HG03571 (cell line): ENCODE measurements around the gene FAM98A.

Source experiments
- ATAC-seq: cut with Tn5 transposase; IDR thresholded peaks from one replicate; pipeline ENCODE4 v1.9.1; 2021; ENCODE audit not compliant: unreplicated experiment

Gene FAM98A

DNA sequence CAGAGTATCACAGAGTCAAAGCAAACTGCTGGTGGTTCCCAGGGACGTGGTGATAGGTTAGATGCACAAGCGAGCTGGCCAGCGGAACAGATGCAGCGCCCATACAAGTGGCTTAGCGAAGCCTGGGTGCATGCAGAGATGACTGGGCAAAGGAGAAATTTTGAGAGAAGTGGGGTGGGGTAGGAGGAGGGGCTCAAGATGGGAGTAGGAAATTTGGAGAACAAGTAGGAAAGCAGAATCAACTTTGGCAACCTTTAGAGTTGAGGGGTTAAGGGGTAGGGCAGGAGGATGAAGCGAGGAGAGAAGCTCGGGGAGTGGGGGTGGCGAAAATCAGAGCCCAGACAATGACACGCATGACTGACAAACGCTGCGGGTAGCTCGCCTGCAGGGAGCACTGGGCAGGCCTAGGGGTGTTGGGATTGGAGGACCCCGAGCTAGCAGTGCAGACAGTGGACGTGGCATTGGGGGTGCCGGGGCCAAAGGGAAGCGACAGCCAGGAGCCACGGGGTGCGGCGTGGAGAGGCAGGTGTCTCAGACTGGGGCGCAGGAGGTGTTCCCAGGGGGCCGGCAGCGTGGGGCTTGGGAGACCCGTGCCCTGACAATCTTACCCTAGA, 431 bp downstream of the FAM98A start:
- peak; percentile 51 for ATAC-seq

- no peak for ATAC-seq
Observed at GRCh38 chr2:33597026-33597425, 2.1 kb downstream of the FAM98A start.

GRCh38 chr2:33595385-33595784, 3.7 kb downstream of the FAM98A start:
- no peak for ATAC-seq

GRCh38 chr2:33589444-33589843, 9.7 kb downstream of the FAM98A start:
- no peak for ATAC-seq

DNA sequence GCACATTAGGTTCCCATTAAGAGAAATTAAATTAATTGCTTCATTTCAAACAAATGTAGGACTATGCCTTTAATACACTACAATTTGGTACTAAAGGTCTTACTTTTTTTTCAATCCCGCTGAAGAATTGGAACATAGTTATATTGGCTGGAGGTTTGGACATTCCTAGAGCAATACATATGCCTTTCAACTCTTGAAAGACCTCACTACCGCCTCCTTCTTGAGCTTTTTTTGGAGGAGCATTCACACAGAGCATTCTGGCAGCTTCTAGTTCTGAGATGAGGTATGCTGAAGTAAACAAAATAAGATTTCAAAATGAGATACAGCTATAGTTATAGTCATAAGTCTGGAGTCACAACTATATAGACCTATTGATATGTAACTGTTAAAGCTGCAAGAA, 10.9 kb downstream of the FAM98A start:
- no peak for ATAC-seq

DNA sequence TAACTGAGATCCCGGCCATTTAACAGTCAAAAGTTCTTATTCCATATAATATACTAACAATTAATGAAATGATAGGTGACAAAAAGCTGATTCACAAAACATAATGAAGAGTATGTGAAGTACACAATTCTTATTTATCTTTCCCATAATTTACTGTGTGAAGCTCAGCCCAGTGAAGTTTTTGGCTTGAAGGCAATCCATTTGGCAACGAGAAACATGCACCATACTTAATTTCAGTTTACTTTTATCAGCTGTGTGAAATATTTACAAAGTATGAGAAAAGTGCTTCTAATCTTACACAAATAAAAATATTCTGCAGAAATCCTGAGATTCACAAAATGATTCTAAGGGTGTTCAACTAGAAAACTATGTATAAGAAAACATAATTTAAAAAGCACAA, 12.3 kb downstream of the FAM98A start:
- no peak for ATAC-seq

DNA sequence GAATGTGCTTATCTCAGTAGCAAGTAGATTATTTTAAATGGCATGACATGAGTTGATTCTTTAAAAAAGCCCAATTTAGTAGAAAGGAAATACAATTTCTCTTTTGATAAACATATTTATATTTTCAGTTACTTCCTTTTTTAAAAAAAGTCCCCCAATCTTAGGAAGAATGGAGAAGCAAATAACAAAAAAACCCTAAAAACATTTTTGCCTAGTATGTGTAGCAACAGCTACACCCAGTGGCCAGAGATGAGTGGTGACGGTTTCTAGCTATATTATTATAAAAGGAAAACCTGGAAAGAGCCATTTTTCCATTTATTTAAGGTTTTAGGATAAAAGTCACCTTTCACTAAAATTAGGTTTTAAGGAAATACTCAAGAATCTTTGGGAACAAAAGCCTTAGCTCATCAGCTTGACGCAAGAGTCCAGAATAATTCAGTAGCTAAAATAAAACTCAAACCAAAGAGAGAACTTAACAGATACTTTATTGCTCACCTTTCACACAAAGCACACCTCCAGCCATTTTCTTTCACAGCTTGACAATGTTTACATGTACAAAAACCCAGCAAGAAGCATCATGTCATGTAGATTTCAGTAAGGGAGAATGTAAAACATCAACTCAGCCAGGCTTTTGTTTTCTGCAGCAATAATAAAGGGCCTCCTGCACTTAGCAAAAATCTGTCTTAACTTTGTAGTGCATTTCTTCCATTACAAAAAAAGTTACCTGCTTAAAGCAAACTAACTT, 15.7 kb downstream of the FAM98A start:
- ATAC-seq, result peak; percentile 78

DNA sequence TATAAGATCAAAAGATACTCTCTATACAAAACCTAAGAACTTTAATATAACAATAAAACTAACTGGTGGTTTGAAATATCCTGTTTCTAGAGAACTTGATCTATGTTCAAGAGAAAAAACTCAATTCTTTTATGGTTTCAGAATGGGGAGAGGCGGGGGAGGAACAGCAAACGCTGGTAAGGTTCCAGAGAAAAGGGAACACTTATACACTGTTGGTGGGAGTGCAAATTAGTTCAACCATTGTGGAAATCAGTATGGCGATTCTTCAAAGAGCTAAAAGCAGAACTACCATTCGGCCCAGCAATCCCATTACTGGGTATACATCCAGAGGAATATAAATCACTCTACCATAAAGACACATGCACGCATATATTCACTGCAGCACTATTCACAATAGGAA, 17.2 kb downstream of the FAM98A start:
- no peak for ATAC-seq

GRCh38 chr2:33579227-33579626, 19.9 kb downstream of the FAM98A start:
- ATAC-seq, result no peak

DNA sequence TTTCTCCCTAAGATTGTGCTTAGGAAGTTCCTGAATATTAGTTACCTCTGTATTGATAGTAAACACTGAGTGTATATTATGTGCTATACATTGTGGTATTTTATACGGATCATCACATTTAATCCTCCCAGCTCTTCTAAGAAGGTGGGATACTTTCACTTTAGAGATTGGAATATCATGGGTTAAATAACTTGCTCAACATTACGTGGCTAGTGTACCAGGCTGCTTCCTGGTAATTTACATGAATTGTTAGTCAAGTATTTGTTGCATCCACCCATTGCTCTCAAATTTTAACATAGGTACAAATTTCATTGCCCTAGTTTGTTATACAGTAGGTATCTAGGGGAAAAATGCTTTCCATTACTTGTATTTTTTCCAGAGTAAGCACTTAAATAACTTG, 21.4 kb downstream of the FAM98A start:
- no peak for ATAC-seq

DNA sequence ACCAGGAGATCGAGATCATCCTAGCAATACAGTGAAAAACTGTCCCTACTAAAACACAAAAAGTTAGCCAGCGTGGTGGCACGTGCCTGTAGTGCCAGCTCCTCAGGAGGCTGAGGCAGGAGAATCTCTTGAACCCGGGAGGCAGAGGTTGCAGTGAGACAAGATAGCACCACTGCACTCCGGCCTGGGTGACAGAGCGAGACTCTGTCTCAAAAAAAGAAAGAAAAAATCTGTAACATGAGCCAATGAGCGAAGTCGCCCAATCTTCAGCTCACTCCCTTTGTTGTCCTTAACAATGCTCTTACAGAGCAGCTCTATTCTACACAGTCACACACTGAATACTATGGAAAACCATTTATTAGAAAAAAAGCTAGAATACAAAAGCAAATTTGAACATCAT, 22.0 kb downstream of the FAM98A start:
- no peak for ATAC-seq

DNA sequence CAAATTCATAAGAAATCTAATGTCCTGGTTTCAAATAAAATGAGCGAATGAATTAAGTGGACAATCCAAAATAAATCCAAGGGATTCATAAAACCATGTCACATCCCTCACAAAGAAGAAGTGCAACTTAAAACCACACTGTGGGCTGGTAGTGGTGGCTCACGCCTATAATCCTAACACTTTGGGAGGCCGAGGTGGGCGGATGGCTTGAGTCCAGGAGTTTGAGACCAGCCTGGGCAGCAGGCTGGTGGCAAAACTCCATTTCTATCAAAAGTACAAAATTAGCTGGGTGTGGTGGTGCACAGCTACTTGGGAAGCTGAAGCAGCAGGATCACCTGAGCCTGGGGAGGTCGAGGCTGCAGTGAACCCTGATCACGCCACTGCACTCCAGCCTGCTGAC, 25.4 kb downstream of the FAM98A start:
- ATAC-seq, result no peak

DNA sequence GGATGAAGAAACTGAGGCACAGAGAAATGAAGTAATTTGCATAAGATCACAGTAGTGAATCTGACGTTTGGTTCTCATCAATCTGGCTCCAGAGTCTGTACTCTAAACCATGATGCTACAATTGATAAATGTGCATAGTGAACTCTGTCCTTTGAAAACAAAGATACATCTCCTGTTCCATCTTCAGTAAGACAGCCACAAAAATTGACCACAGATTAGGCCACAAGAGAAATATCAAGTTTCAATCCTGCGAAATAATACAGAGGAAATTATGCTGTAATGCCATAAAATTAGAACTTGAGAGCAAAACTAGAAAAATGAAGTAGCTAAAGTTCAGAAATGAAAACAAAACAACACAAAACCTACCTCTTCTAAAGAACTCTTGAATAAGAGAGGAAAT, 28.4 kb downstream of the FAM98A start:
- ATAC-seq, result no peak

DNA sequence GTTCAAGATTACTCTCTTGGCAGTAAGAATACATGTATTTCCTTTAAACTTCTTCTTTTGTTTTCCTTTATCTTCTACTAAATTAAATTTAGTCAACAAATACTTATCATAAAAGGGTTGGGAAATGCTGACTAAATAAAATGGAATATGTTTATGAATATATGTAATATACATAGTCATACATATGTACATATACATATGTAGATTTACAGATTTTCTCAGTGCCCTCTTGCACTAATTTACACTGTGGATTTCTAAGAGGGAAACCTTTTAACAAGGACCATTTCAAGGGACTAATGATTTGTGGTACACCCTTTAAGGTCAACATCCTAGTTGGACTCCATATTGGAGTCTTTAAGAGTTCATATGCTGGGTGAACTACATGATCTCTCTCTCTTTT, 37.2 kb downstream of the FAM98A start:
- ATAC-seq, result no peak

GRCh38 chr2:33560017-33560416, 39.1 kb downstream of the FAM98A start:
- ATAC-seq, result no peak

DNA sequence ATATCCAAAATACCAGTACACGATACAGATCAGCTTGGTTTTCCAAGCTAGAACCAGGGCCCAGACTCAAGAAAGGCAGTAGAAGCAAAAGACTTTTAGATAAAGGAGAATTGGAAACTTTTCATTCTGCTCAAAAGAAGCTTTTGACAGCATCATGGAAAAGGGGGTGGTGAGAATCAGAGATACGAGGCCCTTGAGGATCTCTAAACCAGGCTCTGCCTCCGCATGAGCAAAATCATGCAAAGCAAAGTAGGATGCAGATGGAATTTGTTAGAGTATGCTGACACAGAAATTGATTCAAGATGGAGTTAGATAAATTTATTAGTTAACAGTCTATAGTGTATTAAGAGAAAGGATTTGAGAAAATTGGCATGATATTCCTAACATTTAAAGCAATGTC, 39.8 kb downstream of the FAM98A start:
- no peak for ATAC-seq

GRCh38 chr2:33555681-33556080, 43.4 kb downstream of the FAM98A start:
- no peak for ATAC-seq

- no peak for ATAC-seq
Observed at GRCh38 chr2:33552758-33553461, 46.2 kb downstream of the FAM98A start.

- no peak for ATAC-seq
Observed at GRCh38 chr2:33550206-33550605, 48.9 kb downstream of the FAM98A start.

DNA sequence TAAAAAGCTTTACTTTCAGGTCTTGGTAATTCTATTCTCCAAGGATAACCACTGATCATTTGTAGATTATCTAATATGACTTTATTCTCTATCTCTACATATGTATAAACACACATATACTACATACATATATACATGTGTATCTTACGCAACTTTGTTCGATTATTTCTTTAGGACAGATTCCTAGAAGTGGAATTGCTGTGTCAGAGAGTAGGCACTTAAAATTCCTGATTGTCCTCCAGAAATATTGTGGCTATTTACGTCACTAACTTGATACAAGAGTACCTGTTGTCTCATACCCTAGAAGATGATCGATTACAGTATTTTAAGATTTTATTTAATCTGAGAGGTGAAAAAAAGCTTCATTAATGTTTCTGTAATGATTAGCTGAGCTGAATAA, 57.9 kb downstream of the FAM98A start:
- ATAC-seq, result no peak

DNA sequence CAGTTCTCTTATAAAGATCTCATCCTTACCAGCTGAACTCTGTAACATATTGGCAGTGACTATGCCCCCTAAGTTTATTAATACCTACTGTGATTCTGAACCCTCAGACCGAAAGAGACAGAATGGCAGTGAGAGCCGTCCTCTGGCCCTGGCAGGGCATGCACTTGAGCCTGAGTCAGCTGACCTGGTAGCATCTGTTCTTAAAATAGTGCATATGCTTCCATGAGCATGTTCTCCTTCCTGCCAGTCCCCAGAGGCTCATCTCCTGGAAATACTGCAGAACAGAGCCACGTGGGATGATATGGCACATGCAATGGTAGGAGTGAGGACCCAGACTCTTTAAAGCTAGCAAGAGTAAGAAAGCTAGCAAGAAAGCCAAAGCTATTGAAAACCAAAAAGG, 63.7 kb downstream of the FAM98A start:
- no peak for ATAC-seq
